Activated naive CD8-positive, alpha-beta T cell (primary cell): ENCODE results near the gene DSTN.

ENCODE experiments used
- H3K27ac Mint-ChIP-seq: one replicate; pipeline ENCODE4 v1.8.0; 2021; ENCODE audit warnings: mixed read lengths
- H3K27me3 Mint-ChIP-seq: one replicate; pipeline ENCODE4 v1.8.0; 2021; ENCODE audit warnings: mixed read lengths
- H3K36me3 Mint-ChIP-seq: one replicate; pipeline ENCODE4 v1.8.0; 2021; ENCODE audit warnings: mixed read lengths
- H3K4me1 Mint-ChIP-seq: one replicate; pipeline ENCODE4 v1.8.0; 2021; ENCODE audit warnings: low read depth, mixed read lengths
- H3K4me3 Mint-ChIP-seq: one replicate; pipeline ENCODE4 v1.8.0; 2021; ENCODE audit warnings: mild to moderate bottlenecking, mixed read lengths
- H3K9me3 Mint-ChIP-seq: one replicate; pipeline ENCODE4 v1.8.0; 2021; ENCODE audit warnings: low read depth, mixed read lengths

DSTN gene

GRCh38 chr20:17538517-17539170 is 31.2 kb upstream of the DSTN start:
- Mint-ChIP-seq H3K27ac (no peak overlapping the region), H3K36me3 (no peaks in the 10 kb centered on the region), H3K4me1 (no peaks in the 10 kb centered on the region), H3K9me3 (no peaks in the 10 kb centered on the region), H3K27me3 (peaks cover 10% of the 10 kb centered on the region), H3K4me3 (no peak overlapping the region)

DNA sequence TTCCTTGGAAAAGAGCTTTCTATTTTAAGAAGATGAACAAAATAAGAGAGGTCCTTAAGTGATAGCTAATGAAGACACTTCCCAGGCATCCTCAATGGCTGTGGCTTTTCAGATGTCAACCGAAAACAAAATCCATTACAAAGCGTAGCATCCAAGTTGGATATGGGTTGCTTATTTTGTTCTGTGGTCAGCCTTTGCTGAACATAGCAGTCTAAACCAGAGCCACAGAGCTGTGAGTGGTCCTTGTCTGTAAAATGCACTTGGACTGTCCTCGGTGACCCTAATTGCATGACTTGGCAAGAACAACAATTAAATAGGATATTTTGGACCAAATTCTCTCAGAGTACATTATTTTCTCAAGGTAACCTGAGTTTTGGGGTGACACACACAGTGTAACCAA is 28.3 kb upstream of the DSTN start:
- Mint-ChIP-seq H3K27ac (no peak overlapping the region), H3K9me3 (no peaks in the 10 kb centered on the region), H3K4me1 (no peaks in the 10 kb centered on the region), H3K27me3 (peaks cover 13% of the 10 kb centered on the region), H3K36me3 (peaks cover 2% of the 10 kb centered on the region), H3K4me3 (no peak overlapping the region)

GRCh38 chr20:17541996-17542395 is 27.9 kb upstream of the DSTN start:
- no peaks in the 10 kb centered on the region for H3K9me3 Mint-ChIP-seq
- no peak overlapping the region for H3K4me3 Mint-ChIP-seq
- peaks cover 13% of the 10 kb centered on the region for H3K27me3 Mint-ChIP-seq
- H3K4me1 Mint-ChIP-seq = no peaks in the 10 kb centered on the region
- H3K27ac Mint-ChIP-seq = no peak overlapping the region
- peaks cover 2% of the 10 kb centered on the region for H3K36me3 Mint-ChIP-seq

DNA sequence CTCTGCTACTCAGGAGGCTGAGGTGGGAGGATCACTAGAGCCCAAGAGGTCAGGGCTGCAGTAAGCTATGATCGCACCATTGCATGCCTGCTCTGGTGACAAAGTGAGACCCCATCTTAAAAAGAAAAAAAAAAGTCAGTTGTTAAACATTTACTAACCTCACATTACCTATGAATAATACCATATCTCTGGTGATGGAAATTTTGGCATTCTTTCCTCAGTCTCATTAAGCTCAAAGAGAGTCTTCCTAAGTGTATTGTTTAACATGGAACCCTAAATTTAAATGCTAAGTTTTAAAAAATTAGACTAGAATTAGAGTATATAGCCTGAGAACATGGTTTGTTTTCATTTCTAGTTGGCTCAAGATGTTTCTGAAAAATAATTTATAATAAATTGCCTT is 27.4 kb upstream of the DSTN start:
- Mint-ChIP-seq H3K27me3 (peaks cover 13% of the 10 kb centered on the region), H3K36me3 (peaks cover 2% of the 10 kb centered on the region), H3K27ac (no peak overlapping the region), H3K9me3 (no peaks in the 10 kb centered on the region), H3K4me1 (no peaks in the 10 kb centered on the region), H3K4me3 (no peak overlapping the region)

DNA sequence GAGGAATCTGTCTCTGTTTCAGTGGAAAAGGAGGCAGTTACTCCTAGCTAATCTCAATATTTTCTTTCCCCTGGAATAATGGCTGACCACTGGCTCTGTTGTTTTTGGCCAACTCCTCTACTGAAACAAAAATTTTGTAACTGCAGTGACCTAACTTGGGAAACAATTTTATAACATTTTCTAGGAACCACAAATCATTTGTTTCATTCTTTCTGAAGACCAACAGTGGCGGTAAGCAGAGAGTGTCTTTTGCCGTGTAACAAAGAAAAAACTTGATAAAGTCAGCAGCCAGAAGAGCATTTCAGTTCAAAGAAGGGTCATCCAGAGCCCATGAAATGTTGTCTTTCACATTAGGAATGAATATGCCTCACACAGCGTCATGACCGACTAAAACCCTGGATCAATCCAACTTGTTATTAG is 26.9 kb upstream of the DSTN start:
- Mint-ChIP-seq H3K4me3 (no peak overlapping the region), H3K4me1 (no peaks in the 10 kb centered on the region), H3K9me3 (no peaks in the 10 kb centered on the region), H3K36me3 (peaks cover 2% of the 10 kb centered on the region), H3K27ac (no peak overlapping the region), H3K27me3 (peaks cover 13% of the 10 kb centered on the region)

DNA sequence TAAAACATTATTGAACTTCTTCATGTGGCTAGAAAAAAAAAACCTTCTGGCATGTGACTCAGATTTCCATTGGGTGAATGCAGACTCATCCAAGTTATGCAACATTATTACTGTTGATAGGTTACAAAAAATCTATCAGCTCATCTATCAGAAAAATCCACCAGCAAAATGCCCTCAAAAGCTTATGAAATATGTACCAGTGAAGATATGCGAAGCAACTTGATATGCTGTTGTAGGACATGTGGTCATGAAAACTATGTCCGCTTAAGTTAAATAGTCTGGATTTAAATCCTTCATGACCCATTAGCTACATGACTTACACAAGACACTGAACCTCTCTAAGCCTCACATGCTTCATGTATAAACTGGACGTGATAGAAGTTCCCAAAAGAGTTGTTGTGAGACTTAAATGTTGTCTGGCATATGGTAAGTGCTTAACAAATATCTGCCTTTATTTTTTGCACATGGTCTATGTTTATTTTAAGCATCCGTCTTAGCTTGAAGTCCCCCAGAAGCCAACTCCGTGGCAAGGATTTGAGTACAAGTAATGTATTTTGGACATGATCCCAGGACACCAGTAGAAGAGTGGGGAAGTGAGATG is 26.2 kb upstream of the DSTN start:
- Mint-ChIP-seq H3K4me3 (no peak overlapping the region), H3K36me3 (peaks cover 2% of the 10 kb centered on the region), H3K4me1 (no peaks in the 10 kb centered on the region), H3K27me3 (peaks cover 11% of the 10 kb centered on the region), H3K9me3 (no peaks in the 10 kb centered on the region), H3K27ac (no peak overlapping the region)

DNA sequence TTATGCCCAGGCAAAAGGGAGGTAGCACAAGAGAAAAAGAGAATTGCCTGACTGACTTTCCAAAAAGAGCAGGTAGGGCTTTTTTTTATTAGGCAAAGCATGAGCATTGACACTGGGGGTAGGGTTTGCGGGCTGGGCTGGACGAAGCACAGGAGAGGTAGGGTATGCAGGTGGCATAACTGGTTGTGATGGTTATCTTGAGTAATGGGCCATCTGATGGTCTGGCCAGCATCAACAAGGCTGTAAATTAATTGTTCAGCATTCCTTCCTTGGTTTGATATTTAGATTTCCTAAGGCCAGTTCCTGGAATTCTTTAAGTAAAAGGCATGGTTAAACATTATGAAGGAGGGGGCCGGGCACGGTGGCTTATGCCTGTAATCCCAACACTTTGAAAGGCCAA is 24.7 kb upstream of the DSTN start:
- Mint-ChIP-seq H3K27ac (no peak overlapping the region), H3K36me3 (peaks cover 2% of the 10 kb centered on the region), H3K9me3 (no peaks in the 10 kb centered on the region), H3K4me1 (no peaks in the 10 kb centered on the region), H3K27me3 (peaks cover 14% of the 10 kb centered on the region), H3K4me3 (no peak overlapping the region)

DNA sequence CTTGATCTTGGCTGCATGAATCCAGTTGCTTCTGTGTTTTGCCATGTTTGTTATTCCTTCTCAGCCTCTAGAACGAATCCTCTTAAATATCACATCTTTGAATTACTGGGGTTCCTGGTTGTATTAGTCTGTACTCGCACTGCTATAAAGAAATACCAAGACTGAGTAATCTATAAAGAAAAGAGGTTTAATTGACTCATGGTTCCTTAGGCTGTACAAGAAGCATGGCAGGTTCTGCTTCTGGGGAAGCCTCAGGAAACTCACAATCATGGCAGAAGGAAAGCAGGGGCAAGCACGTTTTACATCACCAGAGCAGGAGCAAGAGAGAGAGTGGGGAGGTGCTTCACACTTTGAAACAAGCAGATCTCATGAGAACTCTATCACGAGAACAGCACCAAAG is 20.7 kb upstream of the DSTN start:
- Mint-ChIP-seq H3K36me3 (peaks cover 2% of the 10 kb centered on the region), H3K27me3 (peaks cover 7% of the 10 kb centered on the region), H3K4me3 (no peak overlapping the region), H3K4me1 (no peaks in the 10 kb centered on the region), H3K9me3 (no peaks in the 10 kb centered on the region), H3K27ac (no peak overlapping the region)

- Mint-ChIP-seq H3K27ac (no peak overlapping the region), H3K4me1 (peaks cover 16% of the 10 kb centered on the region), H3K36me3 (no peaks in the 10 kb centered on the region), H3K9me3 (no peaks in the 10 kb centered on the region), H3K4me3 (no peak overlapping the region), H3K27me3 (no peaks in the 10 kb centered on the region)
Observed at GRCh38 chr20:17555106-17555505, 14.8 kb upstream of the DSTN start.

DNA sequence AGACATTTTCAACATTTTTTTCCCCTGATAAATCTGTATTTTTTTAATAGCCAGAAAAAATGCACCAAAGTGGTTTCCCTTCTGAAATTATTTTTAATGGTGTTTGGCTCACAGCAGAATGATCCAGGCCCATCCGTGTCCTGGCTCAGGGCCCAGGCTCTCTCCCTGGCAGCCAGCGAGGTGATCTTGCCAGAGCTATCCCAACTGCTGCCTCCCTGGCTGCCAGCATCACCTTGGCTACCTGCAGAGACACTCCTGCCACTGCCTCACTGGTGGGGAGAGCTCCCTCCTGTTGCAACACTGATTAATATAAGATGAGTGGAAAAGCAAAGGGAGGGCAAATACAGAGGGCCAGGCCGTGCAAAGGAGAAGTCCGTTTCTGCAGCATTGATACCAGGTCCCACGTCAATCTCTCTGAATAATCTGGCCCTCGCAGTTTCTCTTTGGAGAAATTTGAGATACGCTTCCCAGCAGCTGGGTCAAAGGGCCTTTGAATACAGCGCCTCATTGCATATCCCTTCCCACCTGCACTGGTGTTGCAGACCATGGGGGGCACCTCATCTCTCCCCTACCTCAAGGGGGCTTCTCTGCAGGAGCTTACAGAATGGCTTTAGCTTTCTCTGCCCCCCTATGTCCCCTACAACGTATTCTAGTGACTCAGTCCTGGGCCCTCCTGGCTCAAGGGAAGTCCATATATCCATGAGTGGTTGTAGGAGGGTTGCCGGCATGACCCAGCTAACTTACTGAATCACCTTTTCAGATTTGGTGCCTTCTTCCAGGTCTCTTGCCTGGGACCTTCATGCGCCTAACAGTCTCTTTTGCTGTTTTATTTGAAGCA is 12.8 kb upstream of the DSTN start:
- Mint-ChIP-seq H3K9me3 (no peaks in the 10 kb centered on the region), H3K4me3 (no peak overlapping the region), H3K27me3 (no peaks in the 10 kb centered on the region), H3K27ac (no peak overlapping the region), H3K36me3 (no peaks in the 10 kb centered on the region), H3K4me1 (peaks cover 24% of the 10 kb centered on the region)

GRCh38 chr20:17557675-17558006 is 12.2 kb upstream of the DSTN start:
- no peaks in the 10 kb centered on the region for H3K36me3 Mint-ChIP-seq
- peaks cover 24% of the 10 kb centered on the region for H3K4me1 Mint-ChIP-seq
- no peak overlapping the region for H3K27ac Mint-ChIP-seq
- no peaks in the 10 kb centered on the region for H3K27me3 Mint-ChIP-seq
- H3K9me3 Mint-ChIP-seq = no peaks in the 10 kb centered on the region
- no peak overlapping the region for H3K4me3 Mint-ChIP-seq

GRCh38 chr20:17558154-17558940 is 11.5 kb upstream of the DSTN start:
- Mint-ChIP-seq H3K27me3 (no peaks in the 10 kb centered on the region), H3K4me3 (peak overlapping the region; percentile 56), H3K36me3 (no peaks in the 10 kb centered on the region), H3K4me1 (peaks cover 24% of the 10 kb centered on the region), H3K27ac (peak overlapping the region; percentile 73), H3K9me3 (no peaks in the 10 kb centered on the region)

DNA sequence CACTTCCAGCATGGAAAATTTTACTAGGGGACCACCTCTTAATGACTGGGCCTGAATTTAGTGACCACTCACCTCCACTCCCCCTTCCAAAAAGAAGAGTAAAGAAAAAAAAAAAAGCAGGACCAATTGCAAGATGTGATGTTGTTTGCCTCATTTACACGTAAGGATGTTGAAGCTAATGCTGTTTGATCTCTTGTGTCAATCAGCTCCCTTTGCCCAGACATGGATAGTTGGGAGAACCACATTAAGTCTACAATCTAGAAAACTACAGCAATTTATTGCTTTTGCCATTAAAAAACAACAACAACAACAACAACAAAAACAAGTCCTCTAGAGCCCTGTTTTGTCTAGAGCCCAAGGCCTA is 11.0 kb upstream of the DSTN start:
- Mint-ChIP-seq H3K36me3 (no peaks in the 10 kb centered on the region), H3K27ac (peak overlapping the region; percentile 73), H3K9me3 (no peaks in the 10 kb centered on the region), H3K4me1 (peaks cover 24% of the 10 kb centered on the region), H3K4me3 (no peak overlapping the region), H3K27me3 (no peaks in the 10 kb centered on the region)

DNA sequence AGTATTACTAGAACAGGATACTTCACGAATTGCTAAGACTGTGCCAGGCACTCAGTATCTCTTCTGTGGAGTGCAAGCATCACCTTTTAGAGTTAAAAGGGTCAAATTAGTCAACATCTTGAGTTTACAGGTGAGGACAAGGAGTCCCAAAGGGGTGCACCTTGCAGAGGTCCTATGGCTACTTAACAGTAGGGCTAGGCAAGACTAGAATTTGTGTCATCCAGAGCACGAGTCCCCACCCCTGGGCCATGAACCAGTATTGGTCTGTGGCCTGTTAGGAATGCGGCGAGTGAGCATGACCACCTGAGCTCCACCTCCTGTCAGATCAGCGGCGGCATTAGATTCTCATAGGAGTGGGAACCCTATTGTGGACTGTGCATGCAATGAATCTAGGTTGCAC is 10.5 kb upstream of the DSTN start:
- no peaks in the 10 kb centered on the region for H3K9me3 Mint-ChIP-seq
- no peak overlapping the region for H3K4me3 Mint-ChIP-seq
- H3K4me1 Mint-ChIP-seq = peaks cover 24% of the 10 kb centered on the region
- H3K36me3 Mint-ChIP-seq = no peaks in the 10 kb centered on the region
- no peaks in the 10 kb centered on the region for H3K27me3 Mint-ChIP-seq
- H3K27ac Mint-ChIP-seq = no peak overlapping the region
